ENCODE data around the gene OBSCN.
"Not testable (repeated sequence)": the region's sequence is repeated elsewhere in the genome, so short reads cannot be mapped to it uniquely, and the experiment has no call there.

The OBSCN gene

GRCh38 chr1:228268881-228269265, 61.0 kb downstream of the OBSCN start:
- H3K4me1 Mint-ChIP-seq (ENCODE audit: low read depth in 2 of 2) = peaks cover 5 to 9% of the 10 kb centered on the region in 2 donors
- ATAC-seq (replicated peaks) (no peak), DNase-seq (no peak)
- no peaks in the 10 kb centered on the region for H3K27me3 Mint-ChIP-seq
- no peaks in the 10 kb centered on the region for H3K9me3 Mint-ChIP-seq
- H3K36me3 Mint-ChIP-seq (ENCODE audit: insufficient read depth) = peaks cover 2% of the 10 kb centered on the region
- no peak overlapping the region for H3K4me3 Mint-ChIP-seq
- H3K27ac Mint-ChIP-seq = no peak overlapping the region

GRCh38 chr1:228269431-228269830, 61.6 kb downstream of the OBSCN start:
- not testable (repeated sequence) for H3K9me3 Mint-ChIP-seq; H3K27me3 Mint-ChIP-seq; H3K4me1 Mint-ChIP-seq (ENCODE audit: low read depth in 2 of 2); DNase-seq; H3K4me3 Mint-ChIP-seq; H3K27ac Mint-ChIP-seq; H3K36me3 Mint-ChIP-seq (ENCODE audit: insufficient read depth)
- ATAC-seq (replicated peaks) = peak; percentile 51

GRCh38 chr1:228270032-228270431, 62.2 kb downstream of the OBSCN start:
- DNase-seq = no peak
- peaks cover 2% of the 10 kb centered on the region for H3K36me3 Mint-ChIP-seq (ENCODE audit: insufficient read depth)

GRCh38 chr1:228271701-228272251, 63.9 kb downstream of the OBSCN start:
- Mint-ChIP-seq H3K36me3 (ENCODE audit: insufficient read depth) (peaks cover 2% of the 10 kb centered on the region), H3K9me3 (no peaks in the 10 kb centered on the region), H3K4me1 (ENCODE audit: low read depth in 2 of 2) (peaks cover 15 to 20% of the 10 kb centered on the region in 2 donors), H3K27ac (no peak overlapping the region), H3K4me3 (no peak overlapping the region), H3K27me3 (no peaks in the 10 kb centered on the region)
- no peak for DNase-seq
- ATAC-seq (replicated peaks) = no peak

More at GRCh38 chr1:228270032-228270431, 62.2 kb downstream of the OBSCN start:
- ATAC-seq (replicated peaks) = no peak
- peaks cover 13 to 16% of the 10 kb centered on the region in 2 donors for H3K4me1 Mint-ChIP-seq (ENCODE audit: low read depth in 2 of 2)
- H3K27me3 Mint-ChIP-seq = no peaks in the 10 kb centered on the region
- no peaks in the 10 kb centered on the region for H3K9me3 Mint-ChIP-seq
- no peak overlapping the region for H3K27ac Mint-ChIP-seq
- H3K4me3 Mint-ChIP-seq = no peak overlapping the region

GRCh38 chr1:228272331-228272791, 64.5 kb downstream of the OBSCN start:
- no peak for ATAC-seq (replicated peaks)
- H3K27me3 Mint-ChIP-seq = no peaks in the 10 kb centered on the region
- H3K27ac Mint-ChIP-seq = no peak overlapping the region
- H3K36me3 Mint-ChIP-seq (ENCODE audit: insufficient read depth) = peaks cover 2% of the 10 kb centered on the region
- DNase-seq = no peak
- peaks cover 17 to 20% of the 10 kb centered on the region in 2 donors for H3K4me1 Mint-ChIP-seq (ENCODE audit: low read depth in 2 of 2)
- no peak overlapping the region for H3K4me3 Mint-ChIP-seq
- H3K9me3 Mint-ChIP-seq = no peaks in the 10 kb centered on the region

GRCh38 chr1:228272831-228273571, 65.2 kb downstream of the OBSCN start:
- H3K27ac Mint-ChIP-seq = peak overlapping the region in 1 of 2 donors; percentile 35
- H3K27me3 Mint-ChIP-seq = no peaks in the 10 kb centered on the region
- H3K4me3 Mint-ChIP-seq = peak overlapping the region in 1 of 2 donors; percentile 53
- no peaks in the 10 kb centered on the region for H3K9me3 Mint-ChIP-seq
- no peak for ATAC-seq (replicated peaks)
- H3K36me3 Mint-ChIP-seq (ENCODE audit: insufficient read depth) = peaks cover 2% of the 10 kb centered on the region
- H3K4me1 Mint-ChIP-seq (ENCODE audit: low read depth in 2 of 2) = peaks cover 17 to 20% of the 10 kb centered on the region in 2 donors
- no peak for DNase-seq

GRCh38 chr1:228273720-228274451, 66.0 kb downstream of the OBSCN start:
- Mint-ChIP-seq H3K27me3 (no peaks in the 10 kb centered on the region), H3K36me3 (ENCODE audit: insufficient read depth) (peaks cover 2% of the 10 kb centered on the region), H3K27ac (peak overlapping the region in 1 of 2 donors; percentile 29), H3K9me3 (no peaks in the 10 kb centered on the region), H3K4me3 (peak overlapping the region in 1 of 2 donors; percentile 86), H3K4me1 (ENCODE audit: low read depth in 2 of 2) (peaks cover 17 to 20% of the 10 kb centered on the region in 2 donors)
- ATAC-seq (replicated peaks) = no peak
- DNase-seq = no peak

- ATAC-seq (replicated peaks) (no peak), DNase-seq (no peak)
- Mint-ChIP-seq H3K4me3 (peak overlapping the region; percentile 79 to 86), H3K9me3 (no peaks in the 10 kb centered on the region), H3K4me1 (ENCODE audit: low read depth in 2 of 2) (peaks cover 17 to 20% of the 10 kb centered on the region in 2 donors), H3K27ac (peak overlapping the region; percentile 83 to 87), H3K36me3 (ENCODE audit: insufficient read depth) (peaks cover 2% of the 10 kb centered on the region), H3K27me3 (no peaks in the 10 kb centered on the region)
These were observed 66.8 kb downstream of the OBSCN start for GRCh38 chr1:228274452-228275178.

- H3K36me3 Mint-ChIP-seq (ENCODE audit: insufficient read depth) = peaks cover 6% of the 10 kb centered on the region
- peaks cover 17 to 20% of the 10 kb centered on the region in 2 donors for H3K4me1 Mint-ChIP-seq (ENCODE audit: low read depth in 2 of 2)
- ATAC-seq (replicated peaks) (no peak), DNase-seq (no peak)
- peak overlapping the region; percentile 79 to 86 for H3K4me3 Mint-ChIP-seq
- peak overlapping the region; percentile 83 to 87 for H3K27ac Mint-ChIP-seq
- no peaks in the 10 kb centered on the region for H3K27me3 Mint-ChIP-seq
- no peaks in the 10 kb centered on the region for H3K9me3 Mint-ChIP-seq
These were observed 67.3 kb downstream of the OBSCN start for GRCh38 chr1:228275179-228275429.

GRCh38 chr1:228275430-228276173, 67.8 kb downstream of the OBSCN start:
- Mint-ChIP-seq H3K9me3 (no peaks in the 10 kb centered on the region), H3K4me1 (ENCODE audit: low read depth in 2 of 2) (peaks cover 17 to 20% of the 10 kb centered on the region in 2 donors)
- DNase-seq = peak; percentile 74 to 80 (median 75)

GRCh38 chr1:228276174-228276831, 68.5 kb downstream of the OBSCN start:
- DNase-seq (no peak), ATAC-seq (replicated peaks) (peak; percentile 40)
- H3K27me3 Mint-ChIP-seq = no peaks in the 10 kb centered on the region
- H3K9me3 Mint-ChIP-seq = no peaks in the 10 kb centered on the region
- H3K36me3 Mint-ChIP-seq (ENCODE audit: insufficient read depth) = peaks cover 6% of the 10 kb centered on the region
- H3K4me3 Mint-ChIP-seq = peak overlapping the region; percentile 79 to 86
- peak overlapping the region; percentile 83 to 87 for H3K27ac Mint-ChIP-seq
- H3K4me1 Mint-ChIP-seq (ENCODE audit: low read depth in 2 of 2) = peaks cover 17 to 20% of the 10 kb centered on the region in 2 donors

More at GRCh38 chr1:228275430-228276173, 67.8 kb downstream of the OBSCN start:
- Mint-ChIP-seq H3K36me3 (ENCODE audit: insufficient read depth) (peaks cover 6% of the 10 kb centered on the region), H3K27ac (peak overlapping the region; percentile 83 to 87), H3K4me3 (peak overlapping the region; percentile 79 to 86), H3K27me3 (no peaks in the 10 kb centered on the region)
- ATAC-seq (replicated peaks) = peak; percentile 94

GRCh38 chr1:228276901-228277490, 69.2 kb downstream of the OBSCN start:
- Mint-ChIP-seq H3K27ac (peak overlapping the region in 1 of 2 donors; percentile 83), H3K9me3 (no peaks in the 10 kb centered on the region), H3K27me3 (no peaks in the 10 kb centered on the region), H3K4me3 (peak overlapping the region; percentile 79 to 86), H3K36me3 (ENCODE audit: insufficient read depth) (peaks cover 6% of the 10 kb centered on the region), H3K4me1 (ENCODE audit: low read depth in 2 of 2) (peaks cover 15 to 20% of the 10 kb centered on the region in 2 donors)
- no peak for DNase-seq
- no peak for ATAC-seq (replicated peaks)
